ENCODE data around the gene PRKAR2B. TPM values are rescaled to one million over a fixed set of nuclear protein-coding genes. Genes with fewer than 3 reads are reported as not detected.

Gene PRKAR2B
- polyA plus RNA-seq, 1 donor from 2014 or later: 297 TPM

DNA sequence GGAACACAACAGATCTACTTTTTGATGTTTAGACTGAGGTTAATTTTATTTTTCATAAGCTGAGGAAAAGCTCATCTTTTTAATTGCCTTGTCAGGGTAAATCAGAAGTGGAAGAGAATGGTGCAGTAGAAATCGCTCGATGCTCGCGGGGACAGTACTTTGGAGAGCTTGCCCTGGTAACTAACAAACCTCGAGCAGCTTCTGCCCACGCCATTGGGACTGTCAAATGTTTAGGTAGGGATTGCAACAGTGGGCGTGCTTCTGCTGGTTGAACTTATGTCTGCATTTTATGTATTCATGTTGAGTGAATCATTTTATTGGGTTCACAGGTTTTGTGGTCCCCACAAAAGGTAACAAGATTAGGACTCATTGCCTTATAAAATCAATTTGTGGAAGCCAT lies 112.6 kb downstream of the PRKAR2B start:
- Histone ChIP-seq H3K4me2 (ENCODE audit: low read length) (no peak overlapping the region), H3K79me2 (replicated peaks; ENCODE audit: insufficient read depth, low read length) (no peaks in the 10 kb centered on the region), H4K20me1 (ENCODE audit: insufficient read depth) (no peaks in the 10 kb centered on the region), H3K9me3 (ENCODE audit: low read length) (no peaks in the 10 kb centered on the region), H3F3A (ENCODE audit: insufficient read depth, low read length, poor library complexity, severe bottlenecking) (no peaks in the 10 kb centered on the region), H3K36me3 (ENCODE audit: insufficient read depth, low read length) (peaks cover 7% of the 10 kb centered on the region), H3K4me3 (ENCODE audit: low read length) (no peak overlapping the region), H2AFZ (ENCODE audit: low read depth, low read length) (no peak overlapping the region), H3K27me3 (ENCODE audit: insufficient read depth, low read depth, low read length) (no peaks in the 10 kb centered on the region), H3K27ac (ENCODE audit: low read length) (no peak overlapping the region), H3K9me2 (ENCODE audit: insufficient read depth, low read length) (no peaks in the 10 kb centered on the region), H3K9ac (ENCODE audit: low read length) (no peak overlapping the region)
- TF ChIP-seq MXI1 (conservative IDR thresholded peaks at IDR 0.05; ENCODE audit: poor library complexity, severe bottlenecking): no peak
- TF ChIP-seq TAF1 (IDR thresholded peaks at IDR 0.05; ENCODE audit: low read depth): no peak
- TF ChIP-seq POLR2AphosphoS5 (IDR thresholded peaks at IDR 0.05): no peak
- TF ChIP-seq EZH2 (IDR thresholded peaks at IDR 0.05; ENCODE audit: borderline replicate concordance, insufficient read depth, low read length, poor library complexity, severe bottlenecking): no peak
- TF ChIP-seq, protein P1, sequence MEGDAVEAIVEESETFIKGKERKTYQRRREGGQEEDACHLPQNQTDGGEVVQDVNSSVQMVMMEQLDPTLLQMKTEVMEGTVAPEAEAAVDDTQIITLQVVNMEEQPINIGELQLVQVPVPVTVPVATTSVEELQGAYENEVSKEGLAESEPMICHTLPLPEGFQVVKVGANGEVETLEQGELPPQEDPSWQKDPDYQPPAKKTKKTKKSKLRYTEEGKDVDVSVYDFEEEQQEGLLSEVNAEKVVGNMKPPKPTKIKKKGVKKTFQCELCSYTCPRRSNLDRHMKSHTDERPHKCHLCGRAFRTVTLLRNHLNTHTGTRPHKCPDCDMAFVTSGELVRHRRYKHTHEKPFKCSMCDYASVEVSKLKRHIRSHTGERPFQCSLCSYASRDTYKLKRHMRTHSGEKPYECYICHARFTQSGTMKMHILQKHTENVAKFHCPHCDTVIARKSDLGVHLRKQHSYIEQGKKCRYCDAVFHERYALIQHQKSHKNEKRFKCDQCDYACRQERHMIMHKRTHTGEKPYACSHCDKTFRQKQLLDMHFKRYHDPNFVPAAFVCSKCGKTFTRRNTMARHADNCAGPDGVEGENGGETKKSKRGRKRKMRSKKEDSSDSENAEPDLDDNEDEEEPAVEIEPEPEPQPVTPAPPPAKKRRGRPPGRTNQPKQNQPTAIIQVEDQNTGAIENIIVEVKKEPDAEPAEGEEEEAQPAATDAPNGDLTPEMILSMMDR (IDR thresholded peaks at IDR 0.05; ENCODE audit: poor library complexity, severe bottlenecking): no peak
- no peak for TF ChIP-seq SMC3 (conservative IDR thresholded peaks at IDR 0.05; ENCODE audit: poor library complexity)
- TF ChIP-seq EP300 (conservative IDR thresholded peaks at IDR 0.05; ENCODE audit: poor library complexity, severe bottlenecking): no peak
- TF ChIP-seq, protein P2, sequence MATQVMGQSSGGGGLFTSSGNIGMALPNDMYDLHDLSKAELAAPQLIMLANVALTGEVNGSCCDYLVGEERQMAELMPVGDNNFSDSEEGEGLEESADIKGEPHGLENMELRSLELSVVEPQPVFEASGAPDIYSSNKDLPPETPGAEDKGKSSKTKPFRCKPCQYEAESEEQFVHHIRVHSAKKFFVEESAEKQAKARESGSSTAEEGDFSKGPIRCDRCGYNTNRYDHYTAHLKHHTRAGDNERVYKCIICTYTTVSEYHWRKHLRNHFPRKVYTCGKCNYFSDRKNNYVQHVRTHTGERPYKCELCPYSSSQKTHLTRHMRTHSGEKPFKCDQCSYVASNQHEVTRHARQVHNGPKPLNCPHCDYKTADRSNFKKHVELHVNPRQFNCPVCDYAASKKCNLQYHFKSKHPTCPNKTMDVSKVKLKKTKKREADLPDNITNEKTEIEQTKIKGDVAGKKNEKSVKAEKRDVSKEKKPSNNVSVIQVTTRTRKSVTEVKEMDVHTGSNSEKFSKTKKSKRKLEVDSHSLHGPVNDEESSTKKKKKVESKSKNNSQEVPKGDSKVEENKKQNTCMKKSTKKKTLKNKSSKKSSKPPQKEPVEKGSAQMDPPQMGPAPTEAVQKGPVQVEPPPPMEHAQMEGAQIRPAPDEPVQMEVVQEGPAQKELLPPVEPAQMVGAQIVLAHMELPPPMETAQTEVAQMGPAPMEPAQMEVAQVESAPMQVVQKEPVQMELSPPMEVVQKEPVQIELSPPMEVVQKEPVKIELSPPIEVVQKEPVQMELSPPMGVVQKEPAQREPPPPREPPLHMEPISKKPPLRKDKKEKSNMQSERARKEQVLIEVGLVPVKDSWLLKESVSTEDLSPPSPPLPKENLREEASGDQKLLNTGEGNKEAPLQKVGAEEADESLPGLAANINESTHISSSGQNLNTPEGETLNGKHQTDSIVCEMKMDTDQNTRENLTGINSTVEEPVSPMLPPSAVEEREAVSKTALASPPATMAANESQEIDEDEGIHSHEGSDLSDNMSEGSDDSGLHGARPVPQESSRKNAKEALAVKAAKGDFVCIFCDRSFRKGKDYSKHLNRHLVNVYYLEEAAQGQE (IDR thresholded peaks at IDR 0.05; ENCODE audit: borderline replicate concordance): no peak
- no peak for TF ChIP-seq RAD21 (conservative IDR thresholded peaks at IDR 0.05)

DNA sequence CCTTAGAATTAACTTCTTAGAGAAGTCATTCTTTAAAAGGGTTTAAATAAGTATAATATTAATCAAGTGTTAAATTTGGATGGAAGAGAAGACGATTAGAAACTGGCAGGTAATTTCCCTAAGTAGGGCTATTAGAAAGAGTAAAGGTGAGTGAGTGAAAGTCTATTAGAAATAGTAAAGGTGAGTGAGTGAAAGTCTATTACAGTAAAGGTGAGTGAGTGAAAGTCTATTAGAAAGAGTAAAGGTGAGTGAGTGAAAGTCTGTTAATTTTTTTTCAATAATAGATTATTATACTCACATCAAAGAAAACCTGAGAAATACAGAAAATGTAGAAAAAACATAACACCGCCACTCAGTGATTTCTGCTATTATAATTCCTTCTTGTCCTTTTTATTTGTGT lies 113.5 kb downstream of the PRKAR2B start:
- Histone ChIP-seq H3K9ac (ENCODE audit: low read length) (no peak overlapping the region), H3K4me2 (ENCODE audit: low read length) (no peak overlapping the region), H4K20me1 (ENCODE audit: insufficient read depth) (no peaks in the 10 kb centered on the region), H3K27me3 (ENCODE audit: insufficient read depth, low read depth, low read length) (no peaks in the 10 kb centered on the region), H3K79me2 (replicated peaks; ENCODE audit: insufficient read depth, low read length) (no peaks in the 10 kb centered on the region), H3K9me3 (ENCODE audit: low read length) (no peaks in the 10 kb centered on the region), H3F3A (ENCODE audit: insufficient read depth, low read length, poor library complexity, severe bottlenecking) (no peaks in the 10 kb centered on the region), H3K9me2 (ENCODE audit: insufficient read depth, low read length) (no peaks in the 10 kb centered on the region), H3K27ac (ENCODE audit: low read length) (no peak overlapping the region), H3K4me3 (ENCODE audit: low read length) (no peak overlapping the region), H3K36me3 (ENCODE audit: insufficient read depth, low read length) (peaks cover 5% of the 10 kb centered on the region), H2AFZ (ENCODE audit: low read depth, low read length) (no peak overlapping the region)
- TF ChIP-seq EZH2 (IDR thresholded peaks at IDR 0.05; ENCODE audit: borderline replicate concordance, insufficient read depth, low read length, poor library complexity, severe bottlenecking): no peak
- TF ChIP-seq, protein P2 (IDR thresholded peaks at IDR 0.05; ENCODE audit: borderline replicate concordance): no peak
- no peak for TF ChIP-seq MXI1 (conservative IDR thresholded peaks at IDR 0.05; ENCODE audit: poor library complexity, severe bottlenecking)
- TF ChIP-seq EP300 (conservative IDR thresholded peaks at IDR 0.05; ENCODE audit: poor library complexity, severe bottlenecking): no peak
- no peak for TF ChIP-seq SMC3 (conservative IDR thresholded peaks at IDR 0.05; ENCODE audit: poor library complexity)
- TF ChIP-seq POLR2AphosphoS5 (IDR thresholded peaks at IDR 0.05): no peak
- no peak for TF ChIP-seq TAF1 (IDR thresholded peaks at IDR 0.05; ENCODE audit: low read depth)
- TF ChIP-seq, protein P1 (IDR thresholded peaks at IDR 0.05; ENCODE audit: poor library complexity, severe bottlenecking): no peak
